GF-D8 (cell line): ENCODE results near the gene MGST3.
"Not testable (repeated sequence)": the region's sequence is repeated elsewhere in the genome, so short reads cannot be mapped to it uniquely, and the experiment has no call there.

Experiments used
- DNase-seq: peaks from one replicate; lab custom pipeline; 2025; lab: John Stamatoyannopoulos, UW

The MGST3 gene

GRCh38 chr1:165697881-165698760 is 67.1 kb downstream of the MGST3 start, which contains the start of gene ALDH9A1:
ALDH9A1 (minus strand) TSS chr1:165698562; CDS start chr1:165698558, 4 bp downstream.
- peak; percentile 81 for DNase-seq

- DNase-seq: no peak
Measured at GRCh38 chr1:165698761-165699052, 67.7 kb downstream of the MGST3 start.

- no peak for DNase-seq
Measured at GRCh38 chr1:165699577-165699976, 68.5 kb downstream of the MGST3 start.

GRCh38 chr1:165701922-165702321 is 70.9 kb downstream of the MGST3 start:
- DNase-seq: not testable (repeated sequence)

GRCh38 chr1:165703648-165704047 is 72.6 kb downstream of the MGST3 start:
- no peak for DNase-seq
